ENCODE measurements around the gene CDYL. TPM values are rescaled to one million over a fixed set of nuclear protein-coding genes. Genes with fewer than 3 reads are reported as not detected.

Gene CDYL
- total RNA-seq, 1 donor from 2014 or later = 46.1 TPM

- H3K36me3 ChIP-seq (ENCODE audit: control insufficient read depth, insufficient read depth, low read length) = no peaks in the 10 kb centered on the region
- no peaks in the 10 kb centered on the region for H3K27me3 ChIP-seq (ENCODE audit: control insufficient read depth, insufficient read depth, low read length)
- FAIRE-seq = no peak
- DNase-seq (ENCODE audit: low read depth) = no peak
- no peak overlapping the region for H3K4me3 ChIP-seq (ENCODE audit: low read depth, low read length)
- no peak for TF ChIP-seq CTCF (IDR thresholded peaks at IDR 0.05; ENCODE audit: insufficient read depth, low read length, severe bottlenecking)
Measured at GRCh38 chr6:4922488-4923037, 146.4 kb downstream of the CDYL start.

GRCh38 chr6:4923081-4923480 lies 146.9 kb downstream of the CDYL start:
- no peak for TF ChIP-seq CTCF (IDR thresholded peaks at IDR 0.05; ENCODE audit: insufficient read depth, low read length, severe bottlenecking)
- Histone ChIP-seq H3K27me3 (ENCODE audit: control insufficient read depth, insufficient read depth, low read length) (no peaks in the 10 kb centered on the region), H3K36me3 (ENCODE audit: control insufficient read depth, insufficient read depth, low read length) (no peaks in the 10 kb centered on the region), H3K4me3 (ENCODE audit: low read depth, low read length) (no peak overlapping the region)
- DNase-seq (ENCODE audit: low read depth) (no peak), FAIRE-seq (no peak)

- Histone ChIP-seq H3K36me3 (ENCODE audit: control insufficient read depth, insufficient read depth, low read length) (no peaks in the 10 kb centered on the region), H3K4me3 (ENCODE audit: low read depth, low read length) (no peak overlapping the region), H3K27me3 (ENCODE audit: control insufficient read depth, insufficient read depth, low read length) (no peaks in the 10 kb centered on the region)
- peak; percentile 12 for DNase-seq (ENCODE audit: low read depth)
- no peak for TF ChIP-seq CTCF (IDR thresholded peaks at IDR 0.05; ENCODE audit: insufficient read depth, low read length, severe bottlenecking)
- FAIRE-seq = no peak
Measured at GRCh38 chr6:4924661-4925271, 148.6 kb downstream of the CDYL start.

GRCh38 chr6:4925580-4925979 lies 149.4 kb downstream of the CDYL start:
- H3K4me3 ChIP-seq (ENCODE audit: low read depth, low read length) = no peak overlapping the region
- H3K27me3 ChIP-seq (ENCODE audit: control insufficient read depth, insufficient read depth, low read length) = no peaks in the 10 kb centered on the region
- no peaks in the 10 kb centered on the region for H3K36me3 ChIP-seq (ENCODE audit: control insufficient read depth, insufficient read depth, low read length)
- DNase-seq (ENCODE audit: low read depth) (no peak), FAIRE-seq (no peak)
- TF ChIP-seq CTCF (IDR thresholded peaks at IDR 0.05; ENCODE audit: insufficient read depth, low read length, severe bottlenecking) = no peak

GRCh38 chr6:4928426-4928825 lies 152.2 kb downstream of the CDYL start:
- Histone ChIP-seq H3K27me3 (ENCODE audit: control insufficient read depth, insufficient read depth, low read length) (no peaks in the 10 kb centered on the region), H3K36me3 (ENCODE audit: control insufficient read depth, insufficient read depth, low read length) (no peaks in the 10 kb centered on the region), H3K4me3 (ENCODE audit: low read depth, low read length) (no peak overlapping the region)
- FAIRE-seq (no peak), DNase-seq (ENCODE audit: low read depth) (no peak)
- no peak for TF ChIP-seq CTCF (IDR thresholded peaks at IDR 0.05; ENCODE audit: insufficient read depth, low read length, severe bottlenecking)
